AG09319 (cell line): Measurements from ENCODE around the gene EBF3.

Experiments
- DNase-seq: peaks from one replicate; pipeline ENCODE4 v3.0.0-alpha.2; 2010; ENCODE audit warnings: low read depth; ENCODE audit errors: extremely low read depth
- CTCF ChIP-seq: IDR thresholded peaks from 2 replicates; pipeline ENCODE4 v1.5.1; 2011; ENCODE audit warnings: low read depth, mild to moderate bottlenecking, inconsistent platforms, low read length, moderate library complexity

The EBF3 gene

GRCh38 chr10:129951970-129952265, 12.2 kb downstream of the EBF3 start:
- no peak for TF ChIP-seq CTCF
- no peak for DNase-seq

- no peak for DNase-seq
- no peak for TF ChIP-seq CTCF
These were observed 12.7 kb downstream of the EBF3 start for GRCh38 chr10:129951101-129951969.

DNA sequence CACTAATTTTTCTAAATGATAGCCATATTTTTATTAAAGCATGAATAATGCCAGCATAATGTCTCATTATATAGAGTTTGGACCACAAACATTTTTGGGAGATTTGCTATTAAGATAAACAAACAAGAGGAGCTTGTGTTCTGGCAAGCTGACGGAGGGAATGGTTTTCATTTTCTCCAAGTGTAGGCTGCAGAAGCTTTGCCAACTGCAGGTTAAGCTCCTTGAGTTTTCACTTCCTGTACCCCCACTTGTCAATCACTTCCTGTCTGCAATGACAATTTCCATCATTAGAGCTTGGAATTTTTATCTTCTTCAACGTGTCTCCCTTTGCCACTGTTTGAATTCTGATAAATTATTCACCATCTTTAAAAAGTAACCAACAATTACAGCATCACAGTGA, 13.4 kb downstream of the EBF3 start:
- TF ChIP-seq CTCF, result no peak
- no peak for DNase-seq

DNA sequence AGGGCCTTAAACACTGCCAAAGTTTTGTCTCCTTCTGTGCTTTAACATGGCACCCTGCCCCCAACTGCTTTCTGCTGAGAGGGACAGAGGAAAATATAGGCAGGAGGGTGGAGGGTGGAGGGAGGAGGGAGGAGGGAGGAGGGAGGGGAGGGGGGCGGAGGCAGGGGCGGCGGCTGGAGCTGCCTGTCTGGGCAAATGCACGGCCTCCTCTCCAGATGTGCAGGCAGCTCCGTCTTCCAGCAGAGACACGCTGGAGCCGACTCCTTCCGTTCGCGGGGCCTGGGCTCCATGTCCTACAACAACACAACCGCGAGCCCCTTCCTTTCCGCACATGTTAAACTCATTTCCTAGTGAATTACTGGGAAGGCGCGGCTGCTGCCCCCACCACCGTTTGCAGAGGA, 14.2 kb downstream of the EBF3 start:
- DNase-seq, result no peak
- TF ChIP-seq CTCF, result no peak

DNA sequence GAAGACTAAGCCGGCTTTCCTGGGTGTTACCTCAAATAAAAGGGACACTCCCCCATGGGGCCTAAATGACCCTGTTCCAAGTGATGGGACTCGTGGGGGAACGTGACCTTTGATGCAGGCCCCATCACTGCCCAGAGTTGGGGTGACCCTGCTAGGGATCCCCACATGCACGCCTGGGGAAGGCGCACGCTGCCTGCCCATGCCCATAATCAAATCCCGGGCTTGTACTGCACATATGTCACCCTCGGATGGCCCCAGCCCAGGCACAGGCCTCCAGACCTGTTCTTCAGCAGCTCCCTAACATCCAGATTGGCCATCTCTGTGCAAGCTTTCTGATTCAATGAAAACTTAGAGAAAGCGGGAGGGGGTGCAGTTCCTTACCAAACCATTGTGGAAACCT, 14.7 kb downstream of the EBF3 start:
- TF ChIP-seq CTCF, result no peak
- no peak for DNase-seq

GRCh38 chr10:129946859-129947258, 17.2 kb downstream of the EBF3 start:
- no peak for DNase-seq
- no peak for TF ChIP-seq CTCF

- no peak for DNase-seq
- TF ChIP-seq CTCF, result no peak
These were observed 17.9 kb downstream of the EBF3 start for GRCh38 chr10:129945941-129946760.
